Suprapubic skin (tissue), 3 donors: ENCODE results near the gene PARN.

Experiments
- CTCF ChIP-seq, 2 donors: fragments of 200-600 bp in 1 of 2; fragments of 450-650 bp in 1 of 2; sonication (generic) in 1 of 2; IDR thresholded peaks; one replicate each; pipeline ENCODE4 v1.5.1; 2016 to 2019; ENCODE audit warnings: antibody characterized with exemption in 2 of 2, mild to moderate bottlenecking in 1 of 2, moderate library complexity in 1 of 2
- EP300 ChIP-seq: sonication (generic); formaldehyde crosslinking; IDR thresholded peaks from one replicate; pipeline ENCODE4 v1.6.1; 2017; ENCODE audit warnings: antibody characterized with exemption

GRCh38 chr16:14611660-14612059, 18.4 kb downstream of the PARN start:
- TF ChIP-seq EP300: no peak
- no peak for TF ChIP-seq CTCF (IDR thresholded peaks at IDR 0.05)
